HG03442 (cell line): ENCODE results near the gene NFIC.

Source experiments
- ATAC-seq: cut with Tn5 transposase; IDR thresholded peaks from one replicate; pipeline ENCODE4 v1.9.1; 2021; ENCODE audit warnings: mild to moderate bottlenecking, moderate library complexity; ENCODE audit not compliant: unreplicated experiment

Gene NFIC

DNA sequence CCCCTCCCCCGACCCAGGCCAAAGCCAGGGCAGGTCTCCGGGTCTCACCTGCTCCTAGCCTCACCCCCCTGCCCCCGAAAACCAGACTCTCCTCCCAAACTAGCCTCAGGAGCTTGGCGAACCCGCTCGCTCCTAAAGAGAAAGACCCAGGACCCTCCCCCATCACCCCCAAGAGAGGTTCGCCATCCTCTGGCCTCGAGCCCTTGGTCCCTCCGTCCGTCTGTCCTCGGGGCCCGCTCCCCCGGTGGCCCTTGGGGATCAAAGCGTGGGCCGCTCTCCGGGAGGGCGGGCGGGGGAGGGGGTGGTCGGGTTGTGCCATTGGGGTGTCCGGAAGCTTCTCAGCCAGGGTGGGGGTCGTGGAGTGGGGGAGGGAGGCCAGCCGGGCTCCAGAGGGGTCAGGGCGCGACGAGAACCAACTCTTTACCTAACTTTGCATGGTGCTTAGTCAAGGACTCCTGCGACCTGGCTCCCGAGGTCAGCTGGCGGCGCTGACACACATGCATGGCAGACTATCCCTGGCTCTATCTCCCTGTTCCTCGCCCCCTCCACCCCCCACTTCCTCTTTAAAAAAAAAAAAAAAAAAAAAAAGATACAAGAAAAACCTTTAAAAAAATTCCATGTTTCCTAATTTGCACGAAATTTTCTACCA lies 98.3 kb downstream of the NFIC start:
- ATAC-seq = no peak

DNA sequence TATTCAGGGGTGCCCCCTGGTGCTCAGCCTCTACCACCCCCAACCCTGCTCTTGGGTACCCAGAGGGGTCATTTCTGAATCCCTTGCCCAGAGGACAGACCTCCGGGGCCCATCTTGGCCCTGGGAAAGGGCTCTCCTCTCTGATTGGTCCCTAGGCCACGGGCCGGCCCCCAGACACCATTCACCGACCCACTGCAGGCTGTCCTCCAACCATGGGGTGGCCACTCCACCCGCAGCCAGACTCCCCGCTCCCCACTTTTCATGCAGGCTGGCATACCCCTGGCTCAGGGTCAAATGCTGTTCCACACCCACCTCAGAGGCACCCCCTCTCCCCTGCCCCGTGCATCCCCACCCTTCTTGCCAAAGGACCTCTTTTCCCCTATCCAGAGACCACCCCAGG lies 99.2 kb downstream of the NFIC start:
- ATAC-seq = no peak

DNA sequence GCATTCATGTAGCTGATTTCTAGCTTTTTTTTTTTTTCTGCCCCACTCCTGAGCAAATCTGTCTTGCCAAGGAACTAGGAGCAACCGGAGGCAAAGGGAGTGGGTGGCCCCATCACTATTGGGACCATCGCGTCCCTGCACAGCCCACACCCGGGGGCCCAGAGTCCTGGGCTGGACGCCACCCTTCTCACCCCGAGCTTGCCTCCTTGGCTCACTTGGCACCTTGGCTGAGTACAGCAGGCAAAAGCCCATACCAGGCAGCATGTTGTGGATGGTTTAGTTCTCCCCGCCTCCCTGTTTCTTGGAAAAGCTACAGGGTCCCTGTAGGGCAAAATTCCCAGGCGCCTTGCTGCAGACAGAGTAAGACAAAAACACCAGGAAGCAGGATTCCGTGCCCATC lies 100.3 kb downstream of the NFIC start:
- no peak for ATAC-seq

DNA sequence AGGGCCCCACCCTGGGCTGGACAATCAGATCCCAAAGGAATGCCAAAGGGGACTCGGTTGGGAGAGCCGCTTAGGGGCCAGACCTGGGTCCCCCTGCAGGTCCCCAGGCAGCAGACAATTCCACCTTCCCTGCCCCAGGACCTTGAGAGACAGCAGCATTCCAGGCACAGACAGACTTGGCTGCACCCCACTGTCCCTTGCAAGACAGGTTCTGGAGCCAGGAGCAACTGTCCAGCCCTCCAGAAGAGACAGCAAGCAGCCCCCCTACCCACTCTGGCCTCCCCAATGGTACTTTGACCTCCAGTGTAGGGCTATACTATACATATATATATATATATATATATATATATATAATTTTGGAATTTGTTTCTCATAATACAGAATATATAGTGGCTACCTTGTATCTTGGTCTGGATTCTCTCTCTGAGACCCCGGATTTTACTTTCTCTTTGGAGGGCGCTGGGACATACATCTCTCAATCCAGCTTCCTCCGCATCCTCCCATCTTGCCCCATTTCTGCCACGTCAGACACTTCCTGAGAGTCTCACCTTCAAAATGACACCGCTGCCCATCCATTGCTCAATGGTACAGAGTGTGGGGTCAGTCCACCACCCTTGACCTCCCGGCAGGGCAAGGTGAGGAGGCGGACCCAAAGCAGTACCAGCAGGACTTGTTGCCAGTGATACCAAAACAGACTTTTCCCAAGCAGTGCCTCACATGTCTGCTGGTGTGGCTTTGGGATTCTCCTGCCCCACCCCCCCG lies 101.2 kb downstream of the NFIC start:
- no peak for ATAC-seq

DNA sequence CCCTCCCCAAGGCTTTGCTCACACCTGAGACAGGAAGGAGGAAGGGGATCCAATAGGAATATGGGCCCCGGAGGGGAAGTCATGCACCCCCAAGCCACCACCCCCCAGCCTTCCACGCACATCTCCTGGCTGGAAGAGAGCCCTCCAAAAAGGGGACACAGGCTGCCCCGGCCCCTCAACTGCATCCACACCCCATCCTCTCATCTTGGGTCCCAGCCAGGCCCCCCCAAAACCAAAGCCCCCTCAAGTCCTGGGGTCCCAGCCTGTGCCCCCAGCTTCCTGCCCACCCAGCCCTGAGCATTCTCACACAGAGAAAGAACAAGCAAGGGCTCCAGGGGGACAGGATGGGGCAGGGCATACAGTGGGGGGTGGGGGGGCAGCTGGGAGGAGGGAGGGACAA lies 101.8 kb downstream of the NFIC start:
- ATAC-seq = no peak

DNA sequence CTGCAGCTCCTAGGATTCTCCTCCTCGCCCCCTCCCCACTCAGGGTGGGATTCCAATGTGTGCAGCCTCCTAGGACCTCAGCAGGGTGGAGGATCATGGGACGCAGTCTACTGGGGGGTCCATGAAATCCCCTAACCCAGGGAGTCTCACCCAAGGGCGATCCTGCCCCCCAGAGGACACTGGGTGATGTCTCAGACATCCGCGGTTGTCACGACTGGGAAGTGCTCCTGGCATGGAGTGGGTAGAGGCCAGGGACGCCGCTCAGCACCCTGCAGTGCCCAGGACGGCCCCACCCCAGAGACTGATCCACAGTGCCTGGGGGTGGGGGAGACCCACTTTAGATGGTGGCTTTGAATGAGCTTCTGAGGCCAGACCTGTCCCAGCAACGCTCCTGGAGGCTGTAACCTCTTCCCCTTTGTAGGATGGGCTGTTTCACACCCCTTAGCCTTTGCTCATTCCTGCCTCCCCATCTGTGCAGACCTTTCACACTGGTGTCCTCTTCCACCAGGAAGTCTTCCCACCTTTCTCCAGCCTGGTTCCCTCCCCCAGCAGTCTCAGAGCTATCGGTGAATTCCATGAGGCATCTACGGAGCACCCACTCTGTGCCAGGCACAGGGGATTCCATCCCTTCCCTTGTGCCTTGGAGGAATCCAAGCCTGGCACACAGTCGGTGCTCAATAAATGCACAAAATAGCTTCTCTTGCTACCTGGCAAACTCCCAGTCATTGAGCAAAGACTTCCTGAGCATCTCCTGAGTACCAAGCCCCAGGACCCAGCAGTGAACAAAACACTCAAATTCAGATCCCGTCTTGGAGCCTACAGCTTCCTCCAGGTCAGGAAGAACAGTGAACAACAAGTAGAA lies 103.5 kb downstream of the NFIC start:
- no peak for ATAC-seq

DNA sequence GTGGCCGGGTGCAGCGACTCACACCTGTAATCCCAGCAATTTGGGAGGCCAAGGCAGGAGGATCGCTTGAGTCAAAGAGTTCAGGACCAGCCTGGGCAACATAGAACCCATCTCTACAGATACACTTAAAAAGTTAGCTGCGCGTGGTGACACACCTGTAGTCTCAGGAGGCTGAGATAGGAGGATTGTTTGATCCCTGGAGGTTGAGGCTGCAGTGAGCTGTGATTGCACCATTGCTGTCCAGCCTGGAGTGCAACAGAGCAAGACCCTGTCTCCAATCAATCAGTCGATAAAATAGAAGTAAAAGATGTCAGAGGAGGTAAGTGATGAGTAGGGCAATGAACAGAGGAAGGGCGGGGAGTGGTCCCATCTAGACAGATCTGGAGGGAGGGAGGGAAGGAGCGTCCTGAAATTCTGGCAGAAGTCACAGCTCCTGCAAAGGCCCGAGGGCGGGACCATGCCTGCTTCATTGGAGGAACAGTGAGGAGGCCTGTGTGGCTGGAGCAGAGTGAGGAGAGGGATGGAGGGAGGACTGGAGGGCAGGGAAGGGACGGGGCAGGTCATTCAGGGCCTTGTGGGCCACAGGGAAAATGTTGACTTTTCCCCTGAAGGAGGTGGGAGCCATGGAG lies 104.2 kb downstream of the NFIC start:
- no peak for ATAC-seq

DNA sequence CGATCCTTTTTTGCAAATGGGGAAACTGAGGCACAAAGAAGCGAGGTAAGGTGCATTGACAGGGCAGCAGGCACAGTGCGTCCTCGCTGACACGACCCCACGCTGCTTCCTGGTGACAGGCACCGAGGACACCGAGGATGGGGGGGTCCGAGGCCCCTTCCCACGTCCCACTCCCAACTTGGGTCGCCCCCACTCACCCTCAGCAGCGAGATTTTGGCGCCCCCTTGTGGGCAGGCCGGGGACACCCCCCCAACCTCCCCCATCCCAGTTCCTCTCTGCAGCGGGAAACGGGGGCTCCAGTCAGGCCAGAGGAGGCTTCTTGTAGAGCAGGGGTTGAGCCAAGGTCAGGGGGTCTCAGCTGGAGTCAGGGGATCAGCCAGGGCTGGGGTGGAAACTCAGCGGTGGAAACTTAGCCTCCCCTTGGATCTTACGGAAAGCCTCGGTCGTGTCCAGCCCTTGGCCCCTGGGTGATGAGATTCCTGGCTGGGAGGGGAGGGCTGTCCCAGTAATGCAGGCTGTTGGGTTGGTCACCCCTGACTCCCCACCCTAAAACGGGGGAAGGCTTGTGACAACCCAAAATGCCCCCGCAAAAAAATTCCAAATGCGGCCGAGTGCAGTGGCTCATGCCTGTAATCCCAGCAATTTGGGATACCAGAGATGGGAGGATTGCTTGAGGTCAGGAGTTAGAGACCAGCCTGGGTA lies 105.7 kb downstream of the NFIC start:
- ATAC-seq = no peak

DNA sequence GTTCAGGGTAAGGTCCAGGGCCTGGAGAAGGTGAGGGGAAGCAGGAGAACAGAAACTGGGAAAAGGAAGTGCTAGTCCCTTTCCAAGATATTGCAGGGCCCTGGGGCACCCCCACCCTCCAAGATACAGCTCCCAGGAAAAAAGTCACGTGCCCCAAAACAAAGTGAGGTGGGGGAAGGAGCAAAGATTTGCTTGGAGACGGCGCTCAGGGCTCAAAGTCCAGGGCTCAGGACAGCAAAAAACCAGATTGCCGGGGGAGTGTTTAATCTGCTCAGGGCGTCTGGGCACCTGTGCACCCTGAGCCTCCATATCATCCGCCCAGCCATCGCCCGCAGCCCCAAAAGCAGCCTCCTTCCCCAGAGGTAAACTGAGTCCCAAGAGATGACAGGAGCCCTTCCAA lies 107.6 kb downstream of the NFIC start:
- no peak for ATAC-seq

DNA sequence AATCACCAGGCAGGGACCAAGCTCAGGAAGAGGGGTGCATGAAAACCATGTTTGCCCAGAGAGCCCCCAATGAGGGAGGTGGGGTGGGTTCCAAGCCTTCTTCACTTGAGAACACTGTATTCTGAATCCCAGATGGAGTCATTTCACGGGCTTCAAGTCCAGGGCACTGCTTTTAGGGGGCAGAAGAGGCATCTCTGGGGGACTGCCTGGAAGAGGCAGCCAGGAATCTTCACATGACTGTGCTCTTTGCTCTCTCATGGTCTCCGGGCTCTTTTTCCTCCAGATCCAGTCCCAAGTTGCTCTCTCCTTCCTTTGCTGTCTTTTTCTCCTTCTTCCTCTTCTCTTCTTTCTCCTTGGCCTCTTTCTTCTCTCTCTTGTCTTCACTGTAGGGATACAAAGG lies 108.2 kb downstream of the NFIC start:
- no peak for ATAC-seq

DNA sequence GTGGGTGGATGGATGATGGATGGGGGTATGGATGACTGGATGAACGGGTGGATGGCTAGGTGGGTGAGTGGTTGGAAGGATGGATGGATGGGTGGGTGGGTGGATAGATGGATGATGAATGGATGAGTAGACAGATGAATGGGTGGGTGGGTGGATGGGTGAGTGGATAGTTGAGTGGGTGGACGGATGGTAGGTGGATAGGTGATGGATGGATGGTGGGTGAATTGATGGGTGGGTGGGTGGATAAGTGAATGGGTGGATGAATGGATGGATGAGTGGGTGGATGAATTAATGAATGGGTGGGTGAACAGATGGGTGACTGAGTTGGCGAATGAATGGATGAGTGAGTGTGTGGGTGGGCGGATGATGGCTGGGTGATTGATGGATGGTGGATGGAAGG lies 109.1 kb downstream of the NFIC start:
- no peak for ATAC-seq

DNA sequence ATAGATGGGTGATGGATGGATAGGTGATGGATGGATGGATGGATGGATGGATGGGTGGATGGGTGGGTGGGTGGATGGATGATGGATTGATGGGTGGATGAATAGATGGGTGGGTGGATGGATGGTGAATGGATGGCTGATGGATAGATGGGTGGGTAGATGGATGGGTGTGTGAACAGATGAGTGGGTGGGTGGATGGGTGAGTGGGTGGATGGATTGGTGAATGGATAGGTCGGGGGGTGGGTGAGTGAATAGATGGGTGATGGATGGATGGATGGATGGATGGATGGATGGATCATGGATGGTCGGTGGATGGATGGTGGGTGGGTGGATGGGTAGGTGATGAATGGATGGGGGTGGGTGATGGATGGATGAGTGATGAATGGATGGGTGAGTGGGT lies 110.4 kb downstream of the NFIC start:
- no peak for ATAC-seq

DNA sequence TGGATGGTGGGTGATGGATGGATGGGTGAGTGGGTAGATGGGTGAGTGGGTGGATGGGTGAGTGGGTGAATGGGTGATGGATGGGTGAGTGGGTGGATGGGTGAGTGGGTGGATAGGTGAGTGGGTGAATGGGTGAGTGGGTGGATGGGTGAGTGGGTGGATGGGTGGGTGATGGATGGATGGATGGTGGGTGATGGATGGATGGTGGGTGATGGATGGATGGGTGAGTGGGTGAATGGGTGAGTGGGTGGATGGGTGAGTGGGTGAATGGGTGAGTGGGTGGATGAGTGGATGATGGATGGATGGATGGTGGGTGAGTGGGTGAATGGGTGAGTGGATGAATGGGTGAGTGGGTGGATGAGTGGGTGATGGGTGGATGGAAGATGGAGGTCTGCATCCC lies 111.1 kb downstream of the NFIC start:
- no peak for ATAC-seq

DNA sequence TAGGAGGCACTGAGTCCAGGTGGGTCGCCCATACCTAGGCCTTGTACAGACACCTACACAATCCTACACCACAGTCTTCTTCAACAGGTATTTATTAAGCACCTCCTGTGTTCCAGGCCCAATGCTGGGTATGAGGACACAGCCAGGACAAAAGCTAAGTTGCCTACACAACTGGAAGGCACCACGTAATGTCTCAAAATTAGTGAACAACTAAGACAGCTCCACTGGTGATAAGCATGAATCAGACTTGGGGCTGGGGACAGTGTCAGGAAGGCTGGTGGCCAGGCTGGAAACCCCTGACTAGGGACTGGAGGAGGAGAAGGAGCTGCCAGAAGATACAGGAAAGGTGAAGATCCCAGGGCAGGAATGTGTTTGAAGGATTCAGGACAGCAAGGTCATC lies 111.6 kb downstream of the NFIC start:
- no peak for ATAC-seq

DNA sequence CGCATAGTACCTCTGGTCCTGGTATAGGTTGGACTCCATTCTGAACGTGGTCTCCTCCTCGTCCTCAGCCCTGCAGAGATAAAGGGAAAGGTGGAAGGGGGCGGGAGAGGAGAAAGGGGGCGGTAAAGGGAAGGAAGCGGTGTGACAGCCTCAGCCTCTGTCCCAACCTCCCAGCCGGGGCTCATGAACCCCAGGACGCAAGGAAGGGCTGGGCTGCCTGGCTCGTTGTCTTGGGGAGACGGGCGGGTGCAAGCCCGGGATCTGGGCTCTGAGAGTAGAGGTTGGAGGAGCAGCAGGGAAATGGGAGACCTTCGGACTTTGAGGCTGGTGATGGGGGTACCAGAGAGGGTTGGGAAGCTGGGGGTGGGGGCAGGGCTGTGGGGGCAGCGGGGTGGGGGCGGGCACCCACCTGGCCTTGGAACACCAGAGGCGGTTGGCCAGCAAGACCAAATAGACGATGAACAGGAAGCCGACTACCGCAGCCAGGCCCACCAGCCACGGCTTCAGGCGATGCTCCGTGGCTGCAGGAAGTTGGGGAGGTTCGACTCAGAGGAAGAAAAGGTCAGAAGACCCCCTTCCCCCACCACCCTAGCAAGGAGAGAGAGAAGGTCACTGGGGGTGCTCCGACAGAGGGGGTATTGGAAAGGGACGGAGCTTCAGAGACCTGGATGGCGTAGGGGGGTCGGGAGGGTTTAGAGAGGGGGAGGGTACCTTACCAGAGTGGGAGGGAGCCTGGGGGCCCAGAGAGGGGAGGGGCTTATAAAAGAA lies 112.2 kb downstream of the NFIC start:
- ATAC-seq = no peak

DNA sequence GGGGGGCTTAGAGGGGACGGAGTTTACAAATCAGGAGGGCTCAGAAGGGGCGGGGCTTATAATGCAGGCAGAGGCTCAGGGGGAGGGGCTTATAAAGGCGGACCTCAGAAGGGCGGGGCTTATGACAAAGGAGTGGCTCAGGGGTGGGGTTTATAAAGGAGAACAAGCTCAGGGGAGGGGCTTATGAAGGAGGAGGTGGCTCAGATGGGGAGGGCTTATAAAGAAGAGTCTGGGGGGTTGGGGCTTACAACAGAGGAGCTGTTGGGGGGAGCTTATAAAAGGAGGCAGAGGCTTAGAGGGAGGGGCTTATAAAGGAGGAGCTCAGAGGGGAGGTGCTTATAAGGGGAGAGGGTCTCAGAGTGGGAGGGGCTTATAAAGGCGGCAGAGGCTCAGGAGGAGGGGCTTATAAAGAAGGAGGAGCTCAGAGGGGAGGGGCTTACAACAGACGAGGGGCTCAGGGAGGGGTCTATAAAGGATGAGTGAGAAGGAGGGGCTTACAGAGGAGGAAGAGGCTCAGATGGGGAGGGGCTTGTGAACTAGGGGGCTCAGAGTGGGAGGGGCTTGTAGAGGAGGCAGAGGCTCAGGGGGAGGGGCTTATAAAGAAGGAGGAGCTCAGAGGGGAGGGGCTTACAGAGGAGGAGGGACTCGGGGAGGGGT lies 112.9 kb downstream of the NFIC start:
- ATAC-seq = no peak

DNA sequence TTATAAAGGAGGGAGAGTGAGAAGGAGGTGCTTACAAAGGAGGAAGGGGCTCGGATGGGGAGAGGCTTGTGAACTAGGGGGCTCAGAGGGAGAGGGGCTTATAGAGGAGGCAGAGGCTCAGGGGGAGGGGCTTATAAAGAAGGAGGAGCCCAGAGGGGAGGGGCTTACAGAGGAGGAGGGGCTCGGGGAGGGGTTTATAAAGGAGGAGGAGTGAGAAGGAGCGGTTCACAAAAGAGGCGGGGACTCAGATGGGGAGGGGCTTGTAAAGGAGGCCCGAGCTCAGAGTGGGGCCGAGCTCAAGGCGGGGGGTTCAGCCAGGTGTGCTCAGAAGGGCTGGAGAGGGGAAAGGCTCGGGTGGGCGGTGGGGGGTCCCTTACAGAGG lies 113.4 kb downstream of the NFIC start:
- no peak for ATAC-seq

DNA sequence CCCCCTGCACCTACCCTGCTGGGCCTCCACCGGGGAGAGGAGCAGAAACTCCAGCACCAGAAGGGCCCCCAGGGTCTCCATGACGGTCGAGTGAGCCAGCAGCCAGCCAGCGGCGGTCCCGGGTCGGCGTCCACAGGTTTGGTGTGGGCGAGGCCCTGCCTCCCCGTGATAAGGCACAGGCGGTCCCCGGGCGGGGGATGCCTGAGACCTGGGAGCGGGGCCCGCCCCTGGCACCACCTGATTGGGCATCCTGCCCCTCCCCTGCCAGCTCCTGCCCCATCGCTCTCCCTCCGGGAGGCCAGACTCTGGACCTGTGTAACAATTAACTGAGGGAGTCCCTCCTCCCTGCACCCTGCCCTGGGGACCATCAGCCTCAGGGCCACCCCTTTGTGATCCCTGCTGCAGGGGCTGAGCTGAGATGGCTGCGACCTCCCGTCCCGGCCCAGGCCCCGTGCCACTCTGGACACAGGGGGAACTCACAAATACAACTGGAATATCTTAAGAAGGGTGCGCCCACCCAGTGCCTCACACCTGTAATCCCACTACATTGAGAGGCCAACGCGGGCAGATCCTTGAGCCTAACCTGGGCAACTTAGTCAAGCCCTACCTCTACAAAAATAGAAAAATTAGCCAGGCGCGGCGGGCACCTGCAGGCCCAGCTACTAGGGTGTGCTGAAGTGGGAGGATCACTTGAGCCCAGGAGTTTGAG lies 114.2 kb downstream of the NFIC start, which contains the start of gene SMIM24:
TSS of gene SMIM24 (minus strand) at position 143 of the 709 bp plus-strand sequence. CDS start at position 81, 62 bp downstream.
- ATAC-seq = no peak
